Measurements from ENCODE around the gene C16orf54. TPM values are rescaled to one million over a fixed set of nuclear protein-coding genes. Genes with fewer than 3 reads are reported as not detected.

Gene C16orf54
- total RNA-seq, 1 experiment from 2014 or later = 0.15 TPM

DNA sequence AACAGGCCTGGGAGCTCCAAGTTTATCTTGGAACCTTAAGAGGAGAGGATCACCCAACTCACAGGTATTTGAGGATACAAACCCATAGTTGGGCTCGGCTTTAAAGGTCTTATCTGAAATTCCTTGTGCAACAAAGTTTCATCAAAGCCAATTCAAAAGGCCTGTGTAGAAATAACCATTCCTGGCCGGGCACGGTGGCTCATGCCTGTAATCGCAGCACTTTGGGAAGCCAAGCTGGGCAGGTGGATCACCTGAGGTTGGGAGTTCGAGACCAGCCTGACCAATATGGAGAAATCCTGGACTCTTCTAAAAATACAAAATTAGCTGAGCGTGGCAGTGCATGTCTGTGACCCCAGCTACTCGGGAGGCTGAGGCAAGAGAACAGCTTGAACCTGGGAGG lies 28.7 kb downstream of the C16orf54 start:
- TF ChIP-seq CBX3 (IDR thresholded peaks at IDR 0.05; ENCODE audit: low read depth) (no peak), ZFX (IDR thresholded peaks at IDR 0.05) (no peak), SP1 (IDR thresholded peaks at IDR 0.05; ENCODE audit: low read depth) (no peak), EGR1 (IDR thresholded peaks at IDR 0.05; ENCODE audit: low read depth) (no peak), POLR2AphosphoS5 (IDR thresholded peaks at IDR 0.05; ENCODE audit: low read depth, low read length) (no peak), YY1 (IDR thresholded peaks at IDR 0.05; ENCODE audit: extremely low read depth, insufficient replicate concordance, low read depth, low read length) (no peak), POLR2A (IDR thresholded peaks at IDR 0.05; ENCODE audit: borderline replicate concordance, extremely low read depth, insufficient read depth, insufficient read length) (no peak), CEBPB (IDR thresholded peaks at IDR 0.05; ENCODE audit: low read depth) (no peak), SRF (IDR thresholded peaks at IDR 0.05; ENCODE audit: low read depth) (no peak), EZH2 (IDR thresholded peaks at IDR 0.05) (no peak)
- TF ChIP-seq, protein P1, sequence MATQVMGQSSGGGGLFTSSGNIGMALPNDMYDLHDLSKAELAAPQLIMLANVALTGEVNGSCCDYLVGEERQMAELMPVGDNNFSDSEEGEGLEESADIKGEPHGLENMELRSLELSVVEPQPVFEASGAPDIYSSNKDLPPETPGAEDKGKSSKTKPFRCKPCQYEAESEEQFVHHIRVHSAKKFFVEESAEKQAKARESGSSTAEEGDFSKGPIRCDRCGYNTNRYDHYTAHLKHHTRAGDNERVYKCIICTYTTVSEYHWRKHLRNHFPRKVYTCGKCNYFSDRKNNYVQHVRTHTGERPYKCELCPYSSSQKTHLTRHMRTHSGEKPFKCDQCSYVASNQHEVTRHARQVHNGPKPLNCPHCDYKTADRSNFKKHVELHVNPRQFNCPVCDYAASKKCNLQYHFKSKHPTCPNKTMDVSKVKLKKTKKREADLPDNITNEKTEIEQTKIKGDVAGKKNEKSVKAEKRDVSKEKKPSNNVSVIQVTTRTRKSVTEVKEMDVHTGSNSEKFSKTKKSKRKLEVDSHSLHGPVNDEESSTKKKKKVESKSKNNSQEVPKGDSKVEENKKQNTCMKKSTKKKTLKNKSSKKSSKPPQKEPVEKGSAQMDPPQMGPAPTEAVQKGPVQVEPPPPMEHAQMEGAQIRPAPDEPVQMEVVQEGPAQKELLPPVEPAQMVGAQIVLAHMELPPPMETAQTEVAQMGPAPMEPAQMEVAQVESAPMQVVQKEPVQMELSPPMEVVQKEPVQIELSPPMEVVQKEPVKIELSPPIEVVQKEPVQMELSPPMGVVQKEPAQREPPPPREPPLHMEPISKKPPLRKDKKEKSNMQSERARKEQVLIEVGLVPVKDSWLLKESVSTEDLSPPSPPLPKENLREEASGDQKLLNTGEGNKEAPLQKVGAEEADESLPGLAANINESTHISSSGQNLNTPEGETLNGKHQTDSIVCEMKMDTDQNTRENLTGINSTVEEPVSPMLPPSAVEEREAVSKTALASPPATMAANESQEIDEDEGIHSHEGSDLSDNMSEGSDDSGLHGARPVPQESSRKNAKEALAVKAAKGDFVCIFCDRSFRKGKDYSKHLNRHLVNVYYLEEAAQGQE (IDR thresholded peaks at IDR 0.05; ENCODE audit: low read depth) = no peak
- Histone ChIP-seq H3K9ac (ENCODE audit: low read length) (no peak overlapping the region), H3K4me3 (replicated peaks in 1 of 2; ENCODE audit: low read depth in 1 of 2, low read length in 2 of 2) (no peak overlapping the region), H3K36me3 (ENCODE audit: control insufficient read depth in 1 of 2, insufficient read depth in 2 of 2, low read length in 2 of 2) (no peaks in the 10 kb centered on the region), H4K20me1 (ENCODE audit: insufficient read depth) (no peaks in the 10 kb centered on the region), H2AFZ (ENCODE audit: low read depth, low read length, poor library complexity, severe bottlenecking) (no peak overlapping the region), H3K9me2 (ENCODE audit: insufficient read depth) (no peaks in the 10 kb centered on the region), H3K79me2 (ENCODE audit: insufficient read depth, low read length) (no peaks in the 10 kb centered on the region), H3K9me3 (ENCODE audit: control insufficient read depth in 1 of 2, insufficient read depth in 1 of 2, low read depth in 1 of 2, low read length in 2 of 2) (no peaks in the 10 kb centered on the region), H3K27me3 (ENCODE audit: insufficient read depth, low read length) (no peaks in the 10 kb centered on the region), H3K4me1 (ENCODE audit: control insufficient read depth in 1 of 2, insufficient read depth in 2 of 2, low read length in 2 of 2) (peaks cover 0 to 6% of the 10 kb centered on the region in 2 experiments; a peak in 1 of 4 replicates), H3K27ac (ENCODE audit: low read depth, low read length) (no peak overlapping the region), H3K4me2 (ENCODE audit: low read length) (no peak overlapping the region)
- ChIA-PET POLR2A (no interaction called here), CTCF (interaction anchor here (1.4 kb wide), 1 partner anchor 17 kb away, joined by 3 read pairs; no protein-coding TSS in a partner anchor), RAD21 (ENCODE audit: low non-redundant PET in 1 of 2, low total read pairs in 2 of 2, uncharacterized antibody in 2 of 2, unreplicated experiment in 2 of 2) (no interaction called here)
- DNase-seq (ENCODE audit: low read depth, low spot score) (no peak), ATAC-seq (no peak)
- intact Hi-C loops (cut with micrococcal nuclease) = no loop called here
- no TSS peak for BruUV-seq (replicated peaks)
